OCI-LY3 (cell line): Measurements from ENCODE around the gene CCDC12.

Experiments
- H2AFZ ChIP-seq: fragments of 200-600, 300-600 bp; shearing (Covaris generic); 2 replicates; pipeline ENCODE4 v1.6.0; 2014; ENCODE audit warnings: antibody characterized with exemption, low read depth, low read length
- H3K27ac ChIP-seq: fragments of 200-600, 300-600 bp; sonication (generic); 2 replicates; pipeline ENCODE4 v1.5.1; 2014; ENCODE audit warnings: mild to moderate bottlenecking, low read length, moderate library complexity, mixed read lengths
- H3K27me3 ChIP-seq: fragments of 200-600, 300-600 bp; sonication (generic); 2 replicates; pipeline ENCODE4 v1.6.1; 2014; ENCODE audit warnings: low read depth, low read length, mixed read lengths
- H3K36me3 ChIP-seq: fragments of 200-600, 300-600 bp; sonication (generic); replicated peaks from 2 replicates; pipeline ENCODE3; 2014; ENCODE audit warnings: low read depth, low read length, mixed read lengths
- H3K4me1 ChIP-seq: fragments of 300-600, 200-600 bp; sonication (generic); 2 replicates; pipeline ENCODE4 v1.6.1; 2014; ENCODE audit warnings: low read length, mixed read lengths
- H3K4me2 ChIP-seq: fragments of 200-600, 300-600 bp; sonication (generic); 2 replicates; pipeline ENCODE4 v1.6.1; 2014; ENCODE audit warnings: low read length, mixed read lengths
- H3K4me3 ChIP-seq: fragments of 300-600, 200-600 bp; sonication (generic); 2 replicates; pipeline ENCODE4 v1.5.1; 2014; ENCODE audit warnings: antibody characterized with exemption, mild to moderate bottlenecking, low read length, moderate library complexity
- H3K79me2 ChIP-seq: fragments of 300-600, 200-600 bp; shearing (Covaris generic); 2 replicates; pipeline ENCODE4 v1.6.1; 2014; ENCODE audit warnings: mild to moderate bottlenecking, low read length, mixed read lengths
- H3K9ac ChIP-seq: fragments of 300-600, 200-600 bp; shearing (Covaris generic); 2 replicates; pipeline ENCODE4 v1.6.0; 2014; ENCODE audit warnings: mild to moderate bottlenecking, low read length, moderate library complexity
- H3K9me3 ChIP-seq: fragments of 200-600, 300-600 bp; shearing (Covaris generic); 2 replicates; pipeline ENCODE4 v1.6.1; 2014; ENCODE audit warnings: low read length, mixed read lengths; ENCODE audit not compliant: insufficient read depth
- H4K20me1 ChIP-seq: fragments of 200-600, 300-600 bp; sonication (generic); 2 replicates; pipeline ENCODE4 v1.6.1; 2016; ENCODE audit warnings: low read length, mixed read lengths; ENCODE audit not compliant: insufficient read depth
- EZH2phosphoT487 ChIP-seq: fragments of 200-600 bp; shearing (Covaris generic); IDR thresholded peaks from 2 replicates; pipeline ENCODE4 v1.6.1; 2018; ENCODE audit warnings: antibody characterized with exemption, mixed run types, low read depth
- TF ChIP-seq, protein P1 (sequence below): fragments of 200-600, 300-600 bp; sonication (generic); IDR thresholded peaks from 2 replicates; pipeline ENCODE4 v1.5.1; 2014; ENCODE audit warnings: antibody characterized with exemption, low read length, low read depth

The CCDC12 gene

DNA sequence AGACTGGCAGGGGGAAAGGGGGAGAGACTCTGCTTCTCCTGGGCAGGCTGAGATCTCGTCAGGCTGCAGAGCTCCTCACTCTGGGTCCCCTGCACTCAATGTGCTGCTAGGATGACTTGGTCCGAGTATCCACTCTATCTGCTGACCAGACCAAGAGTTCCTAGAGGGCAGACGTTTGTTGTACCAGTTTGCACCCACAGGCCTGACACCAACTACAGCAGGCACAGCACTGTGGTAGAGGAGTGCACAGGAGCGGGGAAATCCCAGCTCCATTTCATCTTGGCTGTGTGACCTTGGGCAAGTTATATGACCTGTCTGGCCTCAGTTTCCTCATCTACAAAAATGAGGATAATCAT, 29.0 kb downstream of the CCDC12 start:
- Histone ChIP-seq H3K9ac (no peak overlapping the region), H3K4me1 (peaks cover 73% of the 10 kb centered on the region)

DNA sequence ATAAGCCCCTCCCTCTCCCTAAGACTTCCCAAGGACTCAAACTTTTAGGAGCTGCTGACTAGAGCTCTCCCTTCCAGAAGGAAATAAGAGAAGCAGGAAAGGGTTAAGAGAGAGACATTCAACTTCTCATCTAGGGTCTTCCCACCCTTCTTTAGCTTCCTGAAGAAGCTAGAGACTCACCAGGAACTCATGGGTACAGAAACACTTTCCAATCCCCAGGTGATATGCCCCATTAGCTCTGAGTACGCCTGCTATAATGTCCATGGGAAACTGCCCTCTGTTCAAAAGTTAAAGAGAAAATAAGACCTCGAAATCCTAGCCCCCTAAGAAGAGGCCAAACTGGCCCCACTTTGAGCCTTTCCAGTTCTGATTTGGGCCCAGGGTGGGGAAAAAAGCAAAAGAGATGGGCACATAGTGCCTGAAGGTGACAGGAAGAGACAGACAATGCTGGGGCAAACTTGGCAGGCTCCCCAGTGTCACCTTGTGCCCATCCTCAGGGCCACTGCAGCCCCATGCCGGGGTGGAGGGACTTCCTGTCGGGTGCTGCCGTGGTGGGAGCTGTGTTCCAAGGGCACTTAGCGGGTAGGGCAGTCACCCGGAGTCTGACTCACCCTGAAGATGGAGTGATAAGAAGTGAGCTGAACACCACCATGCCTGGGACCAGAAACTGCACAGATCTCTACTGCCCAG, 29.5 kb downstream of the CCDC12 start:
- H2AFZ ChIP-seq = no peak overlapping the region
- H3K79me2 ChIP-seq = peaks cover 98% of the 10 kb centered on the region
- H3K4me1 ChIP-seq = peaks cover 73% of the 10 kb centered on the region
- H3K27ac ChIP-seq = peak overlapping the region; percentile 21
- H4K20me1 ChIP-seq = peaks cover 60% of the 10 kb centered on the region
- H3K4me2 ChIP-seq = no peak overlapping the region
- no peak overlapping the region for H3K9ac ChIP-seq
- no peak overlapping the region for H3K4me3 ChIP-seq
- TF ChIP-seq, protein P1, sequence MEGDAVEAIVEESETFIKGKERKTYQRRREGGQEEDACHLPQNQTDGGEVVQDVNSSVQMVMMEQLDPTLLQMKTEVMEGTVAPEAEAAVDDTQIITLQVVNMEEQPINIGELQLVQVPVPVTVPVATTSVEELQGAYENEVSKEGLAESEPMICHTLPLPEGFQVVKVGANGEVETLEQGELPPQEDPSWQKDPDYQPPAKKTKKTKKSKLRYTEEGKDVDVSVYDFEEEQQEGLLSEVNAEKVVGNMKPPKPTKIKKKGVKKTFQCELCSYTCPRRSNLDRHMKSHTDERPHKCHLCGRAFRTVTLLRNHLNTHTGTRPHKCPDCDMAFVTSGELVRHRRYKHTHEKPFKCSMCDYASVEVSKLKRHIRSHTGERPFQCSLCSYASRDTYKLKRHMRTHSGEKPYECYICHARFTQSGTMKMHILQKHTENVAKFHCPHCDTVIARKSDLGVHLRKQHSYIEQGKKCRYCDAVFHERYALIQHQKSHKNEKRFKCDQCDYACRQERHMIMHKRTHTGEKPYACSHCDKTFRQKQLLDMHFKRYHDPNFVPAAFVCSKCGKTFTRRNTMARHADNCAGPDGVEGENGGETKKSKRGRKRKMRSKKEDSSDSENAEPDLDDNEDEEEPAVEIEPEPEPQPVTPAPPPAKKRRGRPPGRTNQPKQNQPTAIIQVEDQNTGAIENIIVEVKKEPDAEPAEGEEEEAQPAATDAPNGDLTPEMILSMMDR = no peak
- no peak for TF ChIP-seq EZH2phosphoT487
- no peaks in the 10 kb centered on the region for H3K9me3 ChIP-seq
- H3K27me3 ChIP-seq = no peaks in the 10 kb centered on the region
- peaks cover 46% of the 10 kb centered on the region for H3K36me3 ChIP-seq

More for the DNA sequence above, 29.0 kb downstream of the CCDC12 start:
- H3K27me3 ChIP-seq = no peaks in the 10 kb centered on the region
- H3K9me3 ChIP-seq = no peaks in the 10 kb centered on the region
- peaks cover 45% of the 10 kb centered on the region for H3K36me3 ChIP-seq
- peaks cover 64% of the 10 kb centered on the region for H4K20me1 ChIP-seq
- H3K4me2 ChIP-seq = no peak overlapping the region
- H3K79me2 ChIP-seq = peaks cover 98% of the 10 kb centered on the region
- H3K4me3 ChIP-seq = no peak overlapping the region
- H3K27ac ChIP-seq = peak overlapping the region; percentile 21
- H2AFZ ChIP-seq = no peak overlapping the region
- TF ChIP-seq, protein P1 = no peak
- no peak for TF ChIP-seq EZH2phosphoT487

DNA sequence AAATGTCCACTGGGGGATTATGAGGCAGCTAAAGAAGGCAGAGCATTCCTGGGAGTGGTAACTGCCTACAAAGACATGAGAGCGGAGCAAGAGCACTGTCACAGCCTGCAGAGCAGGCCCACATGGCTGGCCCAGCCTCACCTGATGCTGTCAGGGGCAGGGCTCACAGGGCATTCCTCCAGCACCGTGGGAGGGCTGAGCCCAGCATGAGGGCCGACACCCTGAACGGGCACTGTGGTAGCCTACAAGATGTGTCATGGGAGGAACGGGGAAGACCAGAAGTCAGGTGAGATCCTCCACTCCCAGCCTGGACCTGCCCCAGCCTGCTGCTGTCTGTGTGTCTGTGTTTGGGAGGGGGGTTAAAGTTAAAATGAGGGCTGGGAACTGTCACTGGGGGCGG, 30.1 kb downstream of the CCDC12 start:
- TF ChIP-seq, protein P1 = no peak
- TF ChIP-seq EZH2phosphoT487 = no peak
- no peak overlapping the region for H3K4me2 ChIP-seq
- no peak overlapping the region for H3K27ac ChIP-seq
- no peaks in the 10 kb centered on the region for H3K9me3 ChIP-seq
- peaks cover 45% of the 10 kb centered on the region for H3K36me3 ChIP-seq
- H3K27me3 ChIP-seq = no peaks in the 10 kb centered on the region
- no peak overlapping the region for H2AFZ ChIP-seq
- peaks cover 57% of the 10 kb centered on the region for H4K20me1 ChIP-seq
- no peak overlapping the region for H3K9ac ChIP-seq
- peaks cover 72% of the 10 kb centered on the region for H3K4me1 ChIP-seq
- peaks cover 100% of the 10 kb centered on the region for H3K79me2 ChIP-seq
- no peak overlapping the region for H3K4me3 ChIP-seq

DNA sequence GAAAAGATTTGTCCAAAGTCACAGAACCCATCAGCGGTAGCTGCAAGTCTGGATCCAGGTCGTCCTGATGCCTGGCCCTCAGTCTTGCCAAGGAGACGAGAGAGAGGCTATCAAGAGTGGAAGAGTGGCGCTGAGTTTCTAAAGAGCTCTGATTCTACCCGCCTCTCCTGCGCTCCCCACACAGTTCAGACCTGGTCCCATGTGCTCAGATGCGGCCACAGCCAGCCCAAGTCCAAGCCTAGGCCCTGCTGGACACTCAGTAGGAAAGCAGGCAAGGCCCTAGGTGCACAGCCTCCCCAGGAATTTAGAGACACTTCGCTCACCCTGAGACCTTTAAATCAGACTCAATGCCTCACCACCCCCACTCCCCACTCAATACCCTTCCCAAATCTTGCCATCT, 32.4 kb downstream of the CCDC12 start:
- Histone ChIP-seq H3K4me1 (peaks cover 76% of the 10 kb centered on the region), H2AFZ (no peak overlapping the region), H4K20me1 (peaks cover 40% of the 10 kb centered on the region), H3K9me3 (no peaks in the 10 kb centered on the region), H3K36me3 (peaks cover 53% of the 10 kb centered on the region), H3K4me2 (peak overlapping the region; percentile 91), H3K79me2 (peaks cover 97% of the 10 kb centered on the region), H3K4me3 (peak overlapping the region; percentile 68), H3K9ac (peak overlapping the region; percentile 58), H3K27me3 (no peaks in the 10 kb centered on the region), H3K27ac (peak overlapping the region; percentile 85)
- TF ChIP-seq, protein P1 = no peak
- TF ChIP-seq EZH2phosphoT487 = no peak
